ENCODE data around the gene CAMKK1.

DNA sequence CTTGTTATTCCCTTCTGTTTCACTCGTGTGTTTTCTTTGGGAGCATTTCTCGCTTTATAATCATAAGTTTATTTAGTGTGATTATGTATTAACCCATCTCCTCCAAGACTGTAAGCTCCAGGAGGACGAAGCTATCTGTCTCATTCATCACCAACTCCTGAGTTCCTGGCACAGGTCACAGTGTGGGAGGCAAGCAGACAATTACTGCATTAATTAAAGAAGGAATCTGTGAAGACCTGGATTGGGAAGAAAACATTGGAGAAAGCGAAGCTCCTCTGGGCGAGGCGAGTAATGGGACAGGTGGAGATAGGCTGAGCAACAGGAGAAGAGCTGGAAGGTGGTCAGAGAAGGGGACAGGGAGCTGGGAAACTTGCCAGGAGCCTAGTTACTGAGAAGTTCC is 7.8 kb upstream of the CAMKK1 start:
- TF ChIP-seq POLR2A (IDR thresholded peaks at IDR 0.05) = no peak
- TF ChIP-seq, protein P1, sequence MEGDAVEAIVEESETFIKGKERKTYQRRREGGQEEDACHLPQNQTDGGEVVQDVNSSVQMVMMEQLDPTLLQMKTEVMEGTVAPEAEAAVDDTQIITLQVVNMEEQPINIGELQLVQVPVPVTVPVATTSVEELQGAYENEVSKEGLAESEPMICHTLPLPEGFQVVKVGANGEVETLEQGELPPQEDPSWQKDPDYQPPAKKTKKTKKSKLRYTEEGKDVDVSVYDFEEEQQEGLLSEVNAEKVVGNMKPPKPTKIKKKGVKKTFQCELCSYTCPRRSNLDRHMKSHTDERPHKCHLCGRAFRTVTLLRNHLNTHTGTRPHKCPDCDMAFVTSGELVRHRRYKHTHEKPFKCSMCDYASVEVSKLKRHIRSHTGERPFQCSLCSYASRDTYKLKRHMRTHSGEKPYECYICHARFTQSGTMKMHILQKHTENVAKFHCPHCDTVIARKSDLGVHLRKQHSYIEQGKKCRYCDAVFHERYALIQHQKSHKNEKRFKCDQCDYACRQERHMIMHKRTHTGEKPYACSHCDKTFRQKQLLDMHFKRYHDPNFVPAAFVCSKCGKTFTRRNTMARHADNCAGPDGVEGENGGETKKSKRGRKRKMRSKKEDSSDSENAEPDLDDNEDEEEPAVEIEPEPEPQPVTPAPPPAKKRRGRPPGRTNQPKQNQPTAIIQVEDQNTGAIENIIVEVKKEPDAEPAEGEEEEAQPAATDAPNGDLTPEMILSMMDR (IDR thresholded peaks at IDR 0.05) = no peak
